Suprapubic skin (tissue), 3 donors: Measurements from ENCODE around the gene GDF2.

Experiments used
- POLR2A ChIP-seq, 2 donors: fragments of 450-650 bp; IDR thresholded peaks; one replicate each; pipeline ENCODE4 v1.6.1; 2017; ENCODE audit warnings: antibody characterized with exemption in 2 of 2, mild to moderate bottlenecking in 2 of 2, moderate library complexity in 2 of 2
- TF ChIP-seq, protein P1 (sequence below), 2 donors: fragments of 200-600 bp in 1 of 2; fragments of 450-650 bp in 1 of 2; sonication (generic) in 1 of 2; IDR thresholded peaks; one replicate each; pipeline ENCODE4 v1.5.1; 2016 to 2019; ENCODE audit warnings: antibody characterized with exemption in 2 of 2, mild to moderate bottlenecking in 1 of 2, moderate library complexity in 1 of 2

DNA sequence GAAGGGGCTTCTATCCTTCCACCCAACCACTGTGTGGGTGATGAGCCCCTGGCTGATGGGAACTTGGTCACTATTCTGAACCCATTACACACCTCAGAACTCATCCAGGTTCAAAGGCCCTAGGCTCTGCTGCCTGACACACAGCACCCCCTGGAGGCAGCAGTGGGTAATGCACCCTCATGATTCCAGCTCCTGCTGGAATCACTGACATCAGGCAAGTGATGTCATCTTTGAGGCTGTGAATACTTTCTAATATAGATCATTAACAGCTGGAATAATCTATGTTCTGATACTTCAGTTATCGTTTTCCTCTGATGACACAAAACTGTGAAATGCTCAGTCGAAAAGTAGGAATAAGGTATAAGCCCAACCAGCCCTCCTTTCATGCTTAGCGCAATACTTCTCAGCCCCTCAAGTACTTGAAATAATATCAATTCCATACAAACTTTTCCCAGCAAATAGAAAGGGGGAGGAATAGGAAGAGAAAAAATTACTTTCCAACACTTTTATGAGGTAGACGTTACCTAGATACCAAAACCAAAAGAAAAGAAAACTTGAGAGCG, 18.4 kb downstream of the GDF2 start:
- TF ChIP-seq, protein P1, sequence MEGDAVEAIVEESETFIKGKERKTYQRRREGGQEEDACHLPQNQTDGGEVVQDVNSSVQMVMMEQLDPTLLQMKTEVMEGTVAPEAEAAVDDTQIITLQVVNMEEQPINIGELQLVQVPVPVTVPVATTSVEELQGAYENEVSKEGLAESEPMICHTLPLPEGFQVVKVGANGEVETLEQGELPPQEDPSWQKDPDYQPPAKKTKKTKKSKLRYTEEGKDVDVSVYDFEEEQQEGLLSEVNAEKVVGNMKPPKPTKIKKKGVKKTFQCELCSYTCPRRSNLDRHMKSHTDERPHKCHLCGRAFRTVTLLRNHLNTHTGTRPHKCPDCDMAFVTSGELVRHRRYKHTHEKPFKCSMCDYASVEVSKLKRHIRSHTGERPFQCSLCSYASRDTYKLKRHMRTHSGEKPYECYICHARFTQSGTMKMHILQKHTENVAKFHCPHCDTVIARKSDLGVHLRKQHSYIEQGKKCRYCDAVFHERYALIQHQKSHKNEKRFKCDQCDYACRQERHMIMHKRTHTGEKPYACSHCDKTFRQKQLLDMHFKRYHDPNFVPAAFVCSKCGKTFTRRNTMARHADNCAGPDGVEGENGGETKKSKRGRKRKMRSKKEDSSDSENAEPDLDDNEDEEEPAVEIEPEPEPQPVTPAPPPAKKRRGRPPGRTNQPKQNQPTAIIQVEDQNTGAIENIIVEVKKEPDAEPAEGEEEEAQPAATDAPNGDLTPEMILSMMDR (IDR thresholded peaks at IDR 0.05), result peak; percentile 88 to 91
- TF ChIP-seq POLR2A (IDR thresholded peaks at IDR 0.05), result no peak
